Umbilical cord (tissue), 2 donors: Measurements from ENCODE around the gene OLFML1. TPM values are rescaled to one million over a fixed set of nuclear protein-coding genes. Genes with fewer than 3 reads are reported as not detected.

Source experiments
- DNase-seq: peaks from one replicate; pipeline ENCODE4 v3.0.0-alpha.2; 2015; ENCODE audit warnings: low spot score
- total RNA-seq: library from RNA; depleted of rRNA; stranded (reverse); fragments of >200 nt; gene quantifications from one replicate; pipeline ENCODE4 v1.2.3, GENCODE V29; 2014; ENCODE audit warnings: low replicate concordance; ENCODE audit not compliant: insufficient read depth

The OLFML1 gene
- total RNA-seq, 1 donor from 2014 or later, result 3.4 TPM

- no peak for DNase-seq
Measured at GRCh38 chr11:7532405-7533145, 47.3 kb downstream of the OLFML1 start.

- DNase-seq, result peak; percentile 61
Measured at GRCh38 chr11:7533199-7534041, 48.1 kb downstream of the OLFML1 start.

GRCh38 chr11:7534042-7534378 is 48.7 kb downstream of the OLFML1 start:
- DNase-seq, result no peak

- no peak for DNase-seq
Measured at GRCh38 chr11:7536100-7536499, 50.8 kb downstream of the OLFML1 start.

GRCh38 chr11:7537265-7537664 is 52.0 kb downstream of the OLFML1 start:
- no peak for DNase-seq

- DNase-seq, result no peak
Measured at GRCh38 chr11:7538031-7538430, 52.7 kb downstream of the OLFML1 start.

GRCh38 chr11:7538466-7539454 is 53.5 kb downstream of the OLFML1 start:
- DNase-seq, result no peak

- DNase-seq, result no peak
Measured at GRCh38 chr11:7540830-7541555, 55.7 kb downstream of the OLFML1 start.

- DNase-seq, result no peak
Measured at GRCh38 chr11:7543302-7543701, 58.0 kb downstream of the OLFML1 start.

- peak; percentile 54 for DNase-seq
Measured at GRCh38 chr11:7544021-7544420, 58.7 kb downstream of the OLFML1 start.

- no peak for DNase-seq
Measured at GRCh38 chr11:7545611-7546010, 60.3 kb downstream of the OLFML1 start.

- no peak for DNase-seq
Measured at GRCh38 chr11:7546324-7546791, 61.1 kb downstream of the OLFML1 start.

- no peak for DNase-seq
Measured at GRCh38 chr11:7547687-7548086, 62.4 kb downstream of the OLFML1 start.

GRCh38 chr11:7548659-7549274 is 63.5 kb downstream of the OLFML1 start:
- no peak for DNase-seq

GRCh38 chr11:7549681-7550080 is 64.4 kb downstream of the OLFML1 start:
- DNase-seq, result no peak

GRCh38 chr11:7551571-7551970 is 66.3 kb downstream of the OLFML1 start:
- DNase-seq, result no peak

GRCh38 chr11:7552666-7553065 is 67.4 kb downstream of the OLFML1 start:
- DNase-seq, result no peak

GRCh38 chr11:7555052-7555699 is 69.9 kb downstream of the OLFML1 start:
- DNase-seq, result peak; percentile 68

GRCh38 chr11:7558046-7558445 is 72.7 kb downstream of the OLFML1 start:
- no peak for DNase-seq
